Measurements from ENCODE around the gene TMEM131.
A peak's percentile ranks its signal among the peaks of the same experiment; 100 is the strongest.

The TMEM131 gene

GRCh38 chr2:98014379-98014778 is 18.6 kb upstream of the TMEM131 start:
- TF ChIP-seq CTCF (IDR thresholded peaks at IDR 0.05) = no peak
- no peak for DNase-seq
- H3K27me3 Mint-ChIP-seq (ENCODE audit: low read depth, poor library complexity) = peaks cover 6% of the 10 kb centered on the region
- H3K4me3 Mint-ChIP-seq = no peak overlapping the region
- no peaks in the 10 kb centered on the region for H3K36me3 Mint-ChIP-seq (ENCODE audit: low read depth)
- H3K9me3 Mint-ChIP-seq = peaks cover 3% of the 10 kb centered on the region
- peaks cover 12% of the 10 kb centered on the region for H3K4me1 Mint-ChIP-seq
- no peak overlapping the region for H3K27ac Mint-ChIP-seq

- Mint-ChIP-seq H3K4me1 (peaks cover 12% of the 10 kb centered on the region), H3K27me3 (ENCODE audit: low read depth, poor library complexity) (peaks cover 6% of the 10 kb centered on the region), H3K4me3 (no peak overlapping the region), H3K9me3 (no peaks in the 10 kb centered on the region), H3K27ac (no peak overlapping the region), H3K36me3 (ENCODE audit: low read depth) (no peaks in the 10 kb centered on the region)
- TF ChIP-seq CTCF (IDR thresholded peaks at IDR 0.05) = no peak
- no peak for DNase-seq
Observed at GRCh38 chr2:98013407-98014042, 17.8 kb upstream of the TMEM131 start.

- Mint-ChIP-seq H3K36me3 (ENCODE audit: low read depth) (no peaks in the 10 kb centered on the region), H3K27ac (no peak overlapping the region), H3K4me1 (peaks cover 12% of the 10 kb centered on the region), H3K4me3 (no peak overlapping the region), H3K27me3 (ENCODE audit: low read depth, poor library complexity) (peaks cover 6% of the 10 kb centered on the region), H3K9me3 (no peaks in the 10 kb centered on the region)
- DNase-seq = no peak
- TF ChIP-seq CTCF (IDR thresholded peaks at IDR 0.05) = no peak
Observed at GRCh38 chr2:98012561-98012991, 16.8 kb upstream of the TMEM131 start.

- no peak for TF ChIP-seq CTCF (IDR thresholded peaks at IDR 0.05)
- no peak for DNase-seq
- Mint-ChIP-seq H3K9me3 (no peaks in the 10 kb centered on the region), H3K27ac (no peak overlapping the region), H3K27me3 (ENCODE audit: low read depth, poor library complexity) (peaks cover 3% of the 10 kb centered on the region), H3K36me3 (ENCODE audit: low read depth) (no peaks in the 10 kb centered on the region), H3K4me1 (peaks cover 12% of the 10 kb centered on the region), H3K4me3 (no peak overlapping the region)
Observed at GRCh38 chr2:98009887-98010760, 14.4 kb upstream of the TMEM131 start.

- no peaks in the 10 kb centered on the region for H3K9me3 Mint-ChIP-seq
Observed at GRCh38 chr2:98008415-98008814, 12.7 kb upstream of the TMEM131 start.

More at GRCh38 chr2:98008415-98008814, 12.7 kb upstream of the TMEM131 start:
- Mint-ChIP-seq H3K27me3 (ENCODE audit: low read depth, poor library complexity) (peaks cover 3% of the 10 kb centered on the region), H3K27ac (peak overlapping the region; percentile 61), H3K4me3 (no peak overlapping the region), H3K4me1 (peaks cover 8% of the 10 kb centered on the region), H3K36me3 (ENCODE audit: low read depth) (no peaks in the 10 kb centered on the region)
- no peak for TF ChIP-seq CTCF (IDR thresholded peaks at IDR 0.05)
- DNase-seq = no peak

Data from nephron progenitor cell (in vitro differentiated cells).